HepG2 (cell line): ENCODE data around the gene SHPK. TPM values are rescaled to one million over a fixed set of nuclear protein-coding genes. Genes with fewer than 3 reads are reported as not detected.

Source experiments
- ATAC-seq: fragments of 200-7000 bp; cut with Tn5 transposase; 3 replicates; pipeline ENCODE4 v1.9.1; 2020; ENCODE audit warnings: mild to moderate bottlenecking, moderate library complexity
- BruUV-seq: library from RNA; stranded (reverse); fragments of 400-500 nt; replicated peaks from 2 replicates; lab custom pipeline; 2021; lab: Mats Ljungman, UMichigan
- CTCF ChIA-PET: fragments of 300-600 bp; formaldehyde crosslinking; extraction: SDS; loops from one replicate; lab custom pipeline; 2021; ENCODE audit warnings: low total read pairs, inconsistent platforms, low intra/inter-chr PET ratio; lab: Yijun Ruan, JAX
- POLR2A ChIA-PET: fragments of 350-600 bp; sonication (Branson Sonifier 250); formaldehyde crosslinking; loops from one replicate; lab custom pipeline; 2020; ENCODE audit warnings: antibody characterized with exemption, inconsistent platforms; lab: Yijun Ruan, JAX
- DNase-seq: peaks from one replicate; pipeline ENCODE4 v3.0.0-alpha.2; 2015; ENCODE audit warnings: low spot score
- FAIRE-seq: peaks from 3 replicates; lab custom pipeline; 2011; peaks lifted over from hg19 to GRCh38; lab: Jason Lieb, UNC
- H2AFZ ChIP-seq: one replicate; pipeline ENCODE4 v1.6.1; 2011; ENCODE audit warnings: low read length, inconsistent platforms
- H3K27ac ChIP-seq: fragments of 300-600 bp; 3 replicates; pipeline ENCODE4 v1.8.0; 2011; ENCODE audit warnings: mixed run types, mild to moderate bottlenecking, mixed read lengths, low read length, inconsistent platforms; ENCODE audit not compliant: insufficient read depth; ENCODE audit errors: extremely low read length
- H3K27me3 ChIP-seq, 2 experiments: fragments of 200-600 bp in 1 of 2; 2 replicates in 1 of 2; 3 replicates in 1 of 2; pipeline versions ENCODE4 v1.6.0 to v1.8.0; 2011; ENCODE audit warnings: low read length in 2 of 2, mild to moderate bottlenecking in 2 of 2, moderate library complexity in 2 of 2, inconsistent platforms in 1 of 2; ENCODE audit not compliant: insufficient read depth in 2 of 2, control insufficient read depth in 1 of 2
- H3K36me3 ChIP-seq, 2 experiments: fragments of 200-600 bp in 1 of 2; replicated peaks in 1 of 2; 2 replicates in 1 of 2; 3 replicates in 1 of 2; pipeline versions ENCODE4 v1.5.1 to v1.8.0; 2011; ENCODE audit warnings: low read length in 2 of 2, inconsistent platforms in 1 of 2; ENCODE audit not compliant: insufficient read depth in 2 of 2, control insufficient read depth in 1 of 2
- H3K4me1 ChIP-seq: 2 replicates; pipeline ENCODE4 v1.5.1; 2012; ENCODE audit warnings: low read length, inconsistent platforms; ENCODE audit not compliant: insufficient read depth
- H3K4me2 ChIP-seq: 2 replicates; pipeline ENCODE4 v1.6.0; 2011; ENCODE audit warnings: low read depth, low read length, inconsistent platforms
- H3K4me3 ChIP-seq, 3 experiments: fragments of 200-600 bp in 1 of 3; sonication (generic), shearing (Covaris generic) in 1 of 3; replicated peaks in 1 of 3; 2 replicates each; pipeline ENCODE4 v1.5.1; 2011 to 2016; ENCODE audit warnings: low read length in 3 of 3, inconsistent platforms in 2 of 3, low read depth in 2 of 3, mild to moderate bottlenecking in 2 of 3, control low read depth in 1 of 3, mixed read lengths in 1 of 3; ENCODE audit not compliant: insufficient read depth in 1 of 3
- H3K79me2 ChIP-seq: one replicate; pipeline ENCODE4 v1.6.1; 2011; ENCODE audit warnings: low read length, inconsistent platforms; ENCODE audit not compliant: insufficient read depth
- H3K9ac ChIP-seq: 2 replicates; pipeline ENCODE4 v1.6.0; 2011; ENCODE audit warnings: mild to moderate bottlenecking, low read depth, low read length, inconsistent platforms; ENCODE audit not compliant: insufficient read depth
- H3K9me3 ChIP-seq: 2 replicates; pipeline ENCODE4 v1.5.1; 2012; ENCODE audit warnings: mild to moderate bottlenecking, low read length
- H4K20me1 ChIP-seq: 2 replicates; pipeline ENCODE4 v1.6.0; 2011; ENCODE audit warnings: inconsistent platforms, mild to moderate bottlenecking, low read length, moderate library complexity; ENCODE audit not compliant: insufficient read depth
- E2F5 ChIP-seq: sonication (generic); formaldehyde crosslinking; conservative IDR thresholded peaks from 2 replicates; pipeline ENCODE4 v1.4.0; 2020; ENCODE audit warnings: missing genetic modification reagents
- ZBTB40 ChIP-seq, 2 experiments: fragments of 450-650 bp in 1 of 2; sonication (generic) in 1 of 2; formaldehyde crosslinking in 1 of 2; IDR thresholded peaks; 2 replicates each; pipeline versions ENCODE4 v1.6.1 to v1.8.0; 2016 to 2022; ENCODE audit warnings: antibody characterized with exemption in 1 of 2, mild to moderate bottlenecking in 1 of 2, missing genetic modification reagents in 1 of 2
- WGBS: methylation state at CpG from one replicate; pipeline ENCODE4 v1.1.6; 2017; ENCODE audit warnings: low lambda C conversion rate; 5-methylcytosine and 5-hydroxymethylcytosine counted together
- in situ Hi-C: cut with HindIII; loops from 2 replicates; pipeline ENCODE4 v1.10.0; 2017; ENCODE audit warnings: low pct_unique_long_range_greater_than_20kb; ENCODE audit not compliant: extremely low pct_ligation_motif_present
- intact Hi-C: fragments of 100-400 bp; cut with micrococcal nuclease; formaldehyde crosslinking; loops from one replicate; pipeline ENCODE4 v1.10.0; 2022; ENCODE audit not compliant: unreplicated experiment
- polyA plus RNA-seq, 8 experiments: library from polyadenylated mRNA; depleted of rRNA in 3 of 8; stranded (reverse) in 7 of 8; unstranded in 1 of 8; fragments of >200 nt; fragmentation: Illumina TruSeq in 4 of 8; extraction: Trizol in 4 of 8; gene quantifications; 2 replicates each; pipeline versions ENCODE4 v1.2.1 to v1.2.3, GENCODE V29; 2011 to 2016; ENCODE audit warnings: low read depth in 4 of 8, missing spikeins in 1 of 8, mixed read lengths in 1 of 8; ENCODE audit not compliant: insufficient read depth in 1 of 8
- total RNA-seq, 5 experiments: library from RNA; depleted of rRNA; stranded (reverse); fragments of >200 nt; fragmentation: Illumina TruSeq; extraction: Trizol; gene quantifications; 2 replicates each; pipeline ENCODE4 v1.2.3, GENCODE V29; 2016; ENCODE audit warnings: low read depth in 1 of 5

The SHPK gene
- total and polyA plus RNA-seq, 2 of the 13 experiments (the other 11 are each of a cell fraction or from before 2014, with no cell fraction given), result 16.2 to 30.9 TPM

DNA sequence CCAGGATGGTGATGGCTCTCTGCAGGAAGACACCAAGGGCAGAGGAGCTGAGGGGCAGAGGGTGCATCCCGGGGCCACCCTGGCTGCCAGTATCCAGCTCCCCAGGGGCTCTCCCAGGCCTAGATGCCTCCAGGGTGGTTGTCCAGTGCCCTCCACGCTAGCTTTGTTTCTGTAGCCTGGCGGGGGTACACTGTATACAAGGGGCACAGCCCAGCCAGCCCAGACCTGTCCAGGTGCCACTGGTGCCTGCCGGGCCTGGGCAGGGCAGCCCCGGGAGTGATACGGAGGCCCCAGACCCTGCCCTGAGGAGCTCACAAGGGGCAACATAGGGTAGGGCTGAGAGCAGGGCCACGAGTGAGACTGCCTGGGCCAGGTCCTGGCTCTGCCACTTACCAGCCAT lies 63.8 kb downstream of the SHPK start:
- ChIA-PET CTCF (no interaction called here), POLR2A (no interaction called here)
- BruUV-seq, result no TSS peak
- Histone ChIP-seq H3K9me3 (no peaks in the 10 kb centered on the region), H3K4me2 (no peak overlapping the region), H3K9ac (no peak overlapping the region), H3K27me3 (no peaks in the 10 kb centered on the region), H3K4me3 (no peak overlapping the region)
- ATAC-seq, result no peak; the same call in 2 of the 3 replicates
- FAIRE-seq, result no peak
- TF ChIP-seq ZBTB40 (IDR thresholded peaks at IDR 0.05), result no peak
- no peak for TF ChIP-seq ZBTB40 (CRISPR knock-in tag; IDR thresholded peaks at IDR 0.05)
- no peak for TF ChIP-seq E2F5 (CRISPR knock-in tag)
- TF ChIP-seq, all 625 proteins: peak for 0
- DNase-seq, result no peak
- in situ Hi-C loops (no loop called here), intact Hi-C loops (no loop called here)
- Histone ChIP-seq H3K79me2 (no peaks in the 10 kb centered on the region), H2AFZ (no peak overlapping the region), H3K36me3 (peaks cover 16 to 38% of the 10 kb centered on the region in 2 experiments; a peak in 4 of 5 replicates), H3K4me1 (no peaks in the 10 kb centered on the region), H3K27ac (no peak overlapping the region), H4K20me1 (no peaks in the 10 kb centered on the region)
- WGBS, result no CpG with 5 or more reads among the region's 7 CpGs
